Upper lobe of right lung (tissue), 1 donor: ENCODE data around the gene HMGB4. TPM values are rescaled to one million over a fixed set of nuclear protein-coding genes. Genes with fewer than 3 reads are reported as not detected.

Source experiments
- ATAC-seq: fragments of 200-7000 bp; cut with Tn5 transposase; one replicate; pipeline ENCODE4 v1.9.1; 2020; ENCODE audit warnings: mild to moderate bottlenecking, moderate library complexity
- DNase-seq: peaks from one replicate; pipeline ENCODE4 v3.0.0-alpha.2; 2020
- H3K27ac ChIP-seq: fragments of 200-600 bp; one replicate; pipeline ENCODE4 v1.8.0; 2022
- H3K27me3 ChIP-seq: fragments of 200-600 bp; one replicate; pipeline ENCODE4 v1.8.0; 2022; ENCODE audit warnings: mild to moderate bottlenecking
- H3K36me3 ChIP-seq: fragments of 200-600 bp; one replicate; pipeline ENCODE4 v1.8.0; 2022
- H3K4me1 ChIP-seq: fragments of 200-600 bp; one replicate; pipeline ENCODE4 v1.8.0; 2022
- H3K4me3 ChIP-seq: fragments of 200-600 bp; one replicate; pipeline ENCODE4 v1.8.0; 2022; ENCODE audit warnings: mild to moderate bottlenecking
- H3K9me3 ChIP-seq: fragments of 200-600 bp; one replicate; pipeline ENCODE4 v1.8.0; 2022
- intact Hi-C: fragments of 100-400 bp; cut with DNase I; formaldehyde crosslinking; loops from one replicate; pipeline ENCODE4 v1.11.0; 2022
- total RNA-seq: library from RNA; stranded (reverse); fragmentation: NEBNext Ultra II Directional; extraction: Animal tissue kit (Norgen Biotek cat#: 25700); gene quantifications from one replicate; pipeline ENCODE4 v1.2.1, GENCODE V29; 2021
- TF ChIP-seq, protein P1 (sequence below): fragments of 200-600 bp; IDR thresholded peaks from one replicate; pipeline ENCODE4 v1.8.0; 2022; ENCODE audit warnings: antibody characterized with exemption
- donor health status: DM: no; HTN: yes; CAD: no; lungs with severe emphysema.

Gene HMGB4
- total RNA-seq, 1 donor from 2014 or later, result not detected

DNA sequence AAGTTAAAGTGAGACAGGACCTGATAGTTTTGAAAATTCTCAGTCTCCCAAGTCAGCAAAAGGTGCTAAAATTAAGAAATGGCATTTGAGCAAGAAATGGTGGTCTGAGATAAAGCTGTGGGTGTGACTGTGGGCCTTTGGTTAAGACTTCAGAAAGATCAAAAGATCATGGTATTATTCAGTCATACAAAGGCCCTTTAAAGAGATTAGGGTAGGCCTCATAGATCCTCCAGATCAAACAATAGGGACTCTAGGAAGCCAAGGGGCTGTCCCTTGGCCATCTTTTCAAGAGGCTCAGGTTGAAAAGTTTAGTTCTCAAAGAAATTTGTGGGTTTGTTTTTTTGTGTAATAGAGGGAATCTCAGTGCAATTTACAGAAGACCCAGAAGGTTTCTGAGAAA lies 8.4 kb downstream of the HMGB4 start:
- no peak for ATAC-seq
- H3K27ac ChIP-seq, result no peak overlapping the region
- H3K4me3 ChIP-seq, result no peak overlapping the region
- DNase-seq, result no peak
- H3K4me1 ChIP-seq, result no peaks in the 10 kb centered on the region
- TF ChIP-seq, protein P1, sequence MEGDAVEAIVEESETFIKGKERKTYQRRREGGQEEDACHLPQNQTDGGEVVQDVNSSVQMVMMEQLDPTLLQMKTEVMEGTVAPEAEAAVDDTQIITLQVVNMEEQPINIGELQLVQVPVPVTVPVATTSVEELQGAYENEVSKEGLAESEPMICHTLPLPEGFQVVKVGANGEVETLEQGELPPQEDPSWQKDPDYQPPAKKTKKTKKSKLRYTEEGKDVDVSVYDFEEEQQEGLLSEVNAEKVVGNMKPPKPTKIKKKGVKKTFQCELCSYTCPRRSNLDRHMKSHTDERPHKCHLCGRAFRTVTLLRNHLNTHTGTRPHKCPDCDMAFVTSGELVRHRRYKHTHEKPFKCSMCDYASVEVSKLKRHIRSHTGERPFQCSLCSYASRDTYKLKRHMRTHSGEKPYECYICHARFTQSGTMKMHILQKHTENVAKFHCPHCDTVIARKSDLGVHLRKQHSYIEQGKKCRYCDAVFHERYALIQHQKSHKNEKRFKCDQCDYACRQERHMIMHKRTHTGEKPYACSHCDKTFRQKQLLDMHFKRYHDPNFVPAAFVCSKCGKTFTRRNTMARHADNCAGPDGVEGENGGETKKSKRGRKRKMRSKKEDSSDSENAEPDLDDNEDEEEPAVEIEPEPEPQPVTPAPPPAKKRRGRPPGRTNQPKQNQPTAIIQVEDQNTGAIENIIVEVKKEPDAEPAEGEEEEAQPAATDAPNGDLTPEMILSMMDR, result no peak
- H3K9me3 ChIP-seq, result no peaks in the 10 kb centered on the region
- intact Hi-C loops, result no loop called here
- no peaks in the 10 kb centered on the region for H3K36me3 ChIP-seq
- peaks cover 9% of the 10 kb centered on the region for H3K27me3 ChIP-seq

DNA sequence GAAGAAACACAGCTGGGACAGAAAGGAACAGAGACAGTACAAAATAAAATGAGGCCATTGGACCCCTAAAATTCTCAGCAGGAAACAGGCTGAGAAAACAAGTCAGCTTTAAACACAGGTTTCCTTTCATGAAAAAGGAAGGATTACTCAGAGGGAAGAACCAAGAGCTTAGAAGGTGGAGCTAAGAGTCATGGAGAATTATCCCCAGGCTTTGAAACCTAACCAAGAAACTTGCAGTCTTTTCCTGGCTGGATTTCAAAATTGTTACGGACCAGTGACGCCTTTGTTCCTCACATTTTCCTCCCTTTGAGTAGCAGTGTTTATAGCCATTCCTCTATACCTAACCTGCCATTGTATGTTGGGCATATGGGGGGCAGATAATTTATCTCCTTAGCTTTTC lies 8.8 kb downstream of the HMGB4 start:
- Histone ChIP-seq H3K9me3 (no peaks in the 10 kb centered on the region), H3K27ac (no peak overlapping the region), H3K27me3 (peaks cover 9% of the 10 kb centered on the region), H3K4me3 (no peak overlapping the region), H3K36me3 (no peaks in the 10 kb centered on the region), H3K4me1 (no peaks in the 10 kb centered on the region)
- ATAC-seq, result no peak
- TF ChIP-seq, protein P1, result no peak
- no peak for DNase-seq
- intact Hi-C loops, result no loop called here

DNA sequence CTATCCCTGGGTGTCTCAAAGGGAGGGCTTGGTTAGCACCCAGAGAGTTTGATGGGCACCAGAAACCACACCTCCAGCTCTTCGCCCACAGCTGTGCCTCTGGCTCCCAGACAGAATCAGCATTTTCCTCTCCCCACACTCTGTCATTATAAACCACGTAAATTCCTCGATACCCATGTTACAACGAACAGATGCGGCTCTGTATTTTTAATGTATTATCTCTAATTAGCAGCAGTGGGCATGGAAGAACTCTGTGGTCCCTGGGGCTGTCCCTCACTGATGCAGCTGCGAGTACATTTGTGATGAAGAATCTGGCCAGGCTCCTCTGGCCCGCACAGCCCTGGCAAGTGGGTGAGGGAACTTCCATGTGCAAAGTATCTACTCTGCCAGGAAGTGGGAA lies 10.8 kb downstream of the HMGB4 start:
- TF ChIP-seq, protein P1, result no peak
- H3K4me1 ChIP-seq, result no peaks in the 10 kb centered on the region
- H3K9me3 ChIP-seq, result no peaks in the 10 kb centered on the region
- intact Hi-C loops, result no loop called here
- peaks cover 6% of the 10 kb centered on the region for H3K27me3 ChIP-seq
- H3K36me3 ChIP-seq, result no peaks in the 10 kb centered on the region
- ATAC-seq (no peak), DNase-seq (no peak)
- no peak overlapping the region for H3K27ac ChIP-seq
- H3K4me3 ChIP-seq, result no peak overlapping the region

DNA sequence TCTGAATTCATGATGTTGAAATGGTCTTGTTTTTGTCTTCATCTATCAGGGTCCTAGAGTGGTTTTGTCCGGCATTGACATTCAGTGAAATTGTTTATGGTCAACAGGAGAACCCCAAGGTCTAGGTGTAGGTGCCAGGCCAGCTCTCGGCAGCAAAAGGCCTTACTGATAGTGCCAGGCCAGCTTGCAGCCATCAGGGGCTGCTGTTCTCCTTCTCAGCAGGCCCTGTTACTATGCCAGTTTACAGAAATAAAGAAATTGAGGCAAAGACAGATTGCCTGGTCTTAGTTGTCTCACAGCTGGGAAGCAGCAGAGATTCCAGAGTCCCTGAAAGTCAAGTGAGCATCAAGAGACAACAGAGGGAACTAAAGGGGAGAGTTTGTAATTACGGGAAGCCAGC lies 12.0 kb downstream of the HMGB4 start:
- Histone ChIP-seq H3K36me3 (no peaks in the 10 kb centered on the region), H3K4me3 (no peak overlapping the region), H3K27me3 (peaks cover under 1% of the 10 kb centered on the region), H3K27ac (no peak overlapping the region), H3K4me1 (no peaks in the 10 kb centered on the region), H3K9me3 (no peaks in the 10 kb centered on the region)
- DNase-seq (no peak), ATAC-seq (no peak)
- intact Hi-C loops, result no loop called here
- TF ChIP-seq, protein P1, result no peak

DNA sequence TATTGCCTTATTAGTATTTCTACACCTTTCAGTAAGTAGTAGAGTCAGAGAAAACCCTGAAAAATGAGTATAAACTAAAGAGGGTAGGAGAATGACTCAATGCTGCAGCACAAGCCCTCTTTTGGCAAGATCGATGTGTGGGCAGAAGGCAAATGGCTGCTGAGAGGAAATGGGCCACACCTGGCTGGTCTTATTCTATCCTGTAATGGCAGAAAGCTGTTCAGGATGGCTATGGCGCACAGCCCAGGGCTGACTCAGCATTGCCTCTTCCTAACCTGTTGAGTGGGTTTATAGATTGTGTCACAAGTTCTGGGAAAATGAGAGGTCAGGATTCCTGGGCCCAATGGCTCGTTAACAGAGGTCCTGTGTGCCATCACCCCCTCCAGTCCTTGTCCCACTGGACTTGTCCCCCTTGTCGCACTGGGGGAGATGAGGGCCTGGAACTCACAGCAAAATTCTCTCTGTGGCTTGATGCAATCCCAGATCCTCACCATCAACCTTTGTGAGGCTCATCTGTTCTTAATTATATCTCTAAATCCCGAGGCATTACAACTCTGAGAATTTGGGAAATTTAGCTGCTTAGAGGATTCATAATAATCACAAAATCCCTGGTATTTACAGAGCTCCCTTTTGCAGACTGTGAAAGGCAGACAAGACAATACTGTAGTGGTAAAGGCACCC lies 13.2 kb downstream of the HMGB4 start:
- Histone ChIP-seq H3K36me3 (no peaks in the 10 kb centered on the region), H3K9me3 (no peaks in the 10 kb centered on the region), H3K27ac (no peak overlapping the region), H3K4me1 (no peaks in the 10 kb centered on the region), H3K4me3 (no peak overlapping the region), H3K27me3 (peaks cover 7% of the 10 kb centered on the region)
- TF ChIP-seq, protein P1, result no peak
- no peak for ATAC-seq
- no peak for DNase-seq
- intact Hi-C loops, result no loop called here

DNA sequence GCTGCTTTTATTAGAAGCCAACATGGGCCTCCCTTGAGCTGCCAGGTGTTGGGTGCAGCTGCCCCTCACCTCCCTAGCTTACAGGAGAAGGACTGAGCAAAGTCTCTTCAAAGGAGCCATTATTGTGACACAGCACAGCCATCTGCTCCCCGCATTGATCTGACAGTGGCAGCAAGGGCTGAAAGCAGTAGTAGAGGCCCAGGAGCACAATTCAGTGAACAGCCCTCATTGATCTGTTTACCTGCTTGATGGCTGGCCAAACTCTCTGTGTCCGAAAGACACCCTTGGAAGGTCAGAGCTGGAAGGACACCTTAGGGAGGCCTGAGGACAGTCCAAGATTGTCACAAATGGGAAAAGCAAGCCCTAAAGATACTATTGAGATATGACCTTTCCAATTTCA lies 14.5 kb downstream of the HMGB4 start:
- intact Hi-C loops, result no loop called here
- TF ChIP-seq, protein P1, result no peak
- Histone ChIP-seq H3K4me1 (no peaks in the 10 kb centered on the region), H3K27ac (no peak overlapping the region), H3K27me3 (peaks cover 7% of the 10 kb centered on the region), H3K9me3 (no peaks in the 10 kb centered on the region), H3K4me3 (no peak overlapping the region), H3K36me3 (no peaks in the 10 kb centered on the region)
- no peak for ATAC-seq
- DNase-seq, result no peak
